NCI-H2029 treated with DMSO at 0.1 percent for 48 hours (cell line): ENCODE results near the gene TMEM132C.

Source experiments
- DNase-seq: peaks from one replicate; lab custom pipeline; 2025; lab: John Stamatoyannopoulos, UW

Gene TMEM132C

DNA sequence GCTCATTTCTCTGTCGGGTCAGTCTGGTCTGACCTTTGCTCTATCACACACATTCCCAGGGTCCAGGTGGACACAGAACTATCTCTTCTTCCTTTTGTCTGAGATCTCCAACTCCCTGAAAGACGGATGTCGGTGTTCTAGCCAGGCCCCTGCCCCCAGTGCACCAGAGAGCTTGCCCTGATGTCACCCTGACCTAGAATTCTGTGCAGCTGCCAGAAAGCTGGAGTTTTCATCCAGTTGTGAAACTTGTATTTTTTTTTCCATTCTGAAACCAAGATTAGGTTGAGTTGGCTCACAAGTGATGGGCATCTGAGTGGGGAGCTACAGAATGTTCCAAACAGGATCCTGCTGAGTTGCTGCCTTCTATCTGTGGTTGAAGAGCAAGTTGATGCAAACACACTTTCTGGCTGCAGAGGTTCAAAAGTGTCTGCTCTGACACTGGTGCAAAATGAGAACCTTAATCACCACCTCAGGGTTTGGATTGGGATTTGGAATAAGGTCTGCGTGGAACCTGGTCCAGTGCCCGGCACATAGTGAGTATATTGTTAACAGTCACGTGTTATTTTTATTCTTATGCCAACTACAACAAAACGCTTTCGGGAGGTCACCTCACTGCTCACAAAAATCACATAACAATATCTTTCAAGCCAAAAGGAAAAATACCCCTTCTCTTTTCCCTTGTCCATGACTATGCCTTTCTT is 345.3 kb downstream of the TMEM132C start:
- DNase-seq, result no peak

DNA sequence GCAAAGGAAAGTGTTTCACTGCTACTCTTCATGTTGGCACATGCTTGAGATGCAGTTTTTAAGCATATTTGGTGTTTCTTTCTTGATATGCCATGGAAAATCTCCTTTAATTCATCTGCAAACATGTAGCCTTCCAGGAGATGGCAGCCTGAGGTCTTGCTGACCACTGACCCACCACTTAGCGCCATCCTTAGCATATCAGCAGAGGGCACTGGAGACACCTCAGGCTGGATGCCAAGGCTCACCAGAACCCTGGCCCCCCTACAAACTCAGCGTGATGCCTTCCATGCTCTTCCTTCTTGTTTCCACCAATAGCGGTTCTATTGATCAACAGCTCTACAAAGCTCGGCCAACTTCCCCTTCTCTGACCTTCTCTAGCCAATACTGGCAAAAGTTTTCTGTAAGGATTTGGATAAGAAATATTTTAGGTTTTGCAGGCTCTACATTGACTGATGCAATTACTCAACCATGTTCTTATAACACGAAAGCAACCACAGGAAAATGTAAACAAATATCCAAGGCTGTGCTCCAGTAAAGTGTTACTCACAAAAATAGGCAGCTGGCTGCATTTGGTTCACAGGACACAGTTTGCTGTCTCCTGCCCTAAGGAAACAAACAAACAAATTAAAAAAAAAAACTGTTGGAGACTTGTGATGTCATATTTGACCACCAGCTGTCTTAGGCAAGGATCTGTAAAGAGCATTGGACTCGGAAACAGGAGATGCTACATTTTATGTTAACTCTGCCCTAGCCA is 347.0 kb downstream of the TMEM132C start:
- no peak for DNase-seq

DNA sequence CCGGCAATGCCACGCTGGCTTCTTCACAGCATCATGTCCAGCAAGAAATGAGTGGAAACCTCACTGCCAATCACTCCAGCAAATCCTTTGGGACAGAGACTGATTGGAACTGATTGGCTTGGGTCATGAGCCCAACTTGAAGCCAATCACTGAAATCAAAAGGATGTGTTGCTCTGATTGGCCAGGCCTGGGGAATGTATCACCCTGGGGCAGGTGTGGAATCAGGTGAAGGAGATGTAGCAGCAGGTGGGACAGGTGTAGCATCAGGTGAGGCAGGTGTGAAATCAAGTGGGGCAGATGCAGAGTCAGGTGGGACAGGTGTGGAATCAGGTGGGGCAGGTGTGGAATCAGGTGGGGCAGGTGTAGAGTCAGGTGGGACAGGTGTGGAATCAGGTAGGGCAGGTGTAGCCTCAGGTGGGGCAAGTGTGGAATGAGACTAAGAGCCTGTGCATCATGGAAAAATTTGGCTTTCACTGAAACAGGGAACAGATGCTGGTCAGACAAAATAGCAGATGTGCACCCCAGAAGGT is 350.4 kb downstream of the TMEM132C start:
- no peak for DNase-seq

DNA sequence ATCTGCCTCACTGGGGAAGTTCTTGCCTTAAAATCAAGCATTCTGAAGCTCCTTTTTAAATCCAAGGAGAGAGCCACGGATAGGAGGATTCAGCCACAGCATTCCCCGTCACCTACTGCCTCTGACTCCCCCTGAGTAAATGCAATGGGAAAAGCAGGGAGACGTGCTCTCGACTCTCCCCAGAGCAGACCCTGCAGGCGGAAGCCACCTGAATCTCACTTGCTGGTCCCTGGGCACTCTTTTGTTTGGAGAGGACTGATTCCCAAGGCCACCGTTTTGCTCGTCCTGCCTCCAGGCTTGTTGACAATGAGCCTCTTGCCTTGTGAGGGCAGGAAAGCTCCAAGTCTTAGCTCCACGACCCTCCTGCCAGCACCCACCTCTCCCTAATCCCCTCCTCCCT is 352.3 kb downstream of the TMEM132C start:
- no peak for DNase-seq

DNA sequence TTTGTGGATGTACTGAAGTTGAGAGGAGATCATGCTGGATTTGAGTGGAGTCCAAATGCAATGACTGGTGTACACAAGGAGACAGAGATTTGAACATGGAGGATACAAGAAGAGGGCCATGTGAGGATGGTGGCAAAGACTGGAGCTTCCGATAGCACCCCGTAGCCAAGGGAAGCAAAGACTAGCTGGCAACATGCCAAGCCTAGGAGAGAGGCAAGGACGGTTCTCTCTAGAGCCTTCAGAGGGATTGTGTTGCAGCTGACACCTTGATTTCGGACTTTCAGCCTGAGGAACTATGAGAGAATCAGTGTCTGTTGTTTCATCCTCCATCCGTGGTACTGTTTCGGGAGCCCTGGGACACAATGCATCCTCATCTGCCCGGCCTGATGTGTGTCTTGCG is 354.3 kb downstream of the TMEM132C start:
- no peak for DNase-seq

DNA sequence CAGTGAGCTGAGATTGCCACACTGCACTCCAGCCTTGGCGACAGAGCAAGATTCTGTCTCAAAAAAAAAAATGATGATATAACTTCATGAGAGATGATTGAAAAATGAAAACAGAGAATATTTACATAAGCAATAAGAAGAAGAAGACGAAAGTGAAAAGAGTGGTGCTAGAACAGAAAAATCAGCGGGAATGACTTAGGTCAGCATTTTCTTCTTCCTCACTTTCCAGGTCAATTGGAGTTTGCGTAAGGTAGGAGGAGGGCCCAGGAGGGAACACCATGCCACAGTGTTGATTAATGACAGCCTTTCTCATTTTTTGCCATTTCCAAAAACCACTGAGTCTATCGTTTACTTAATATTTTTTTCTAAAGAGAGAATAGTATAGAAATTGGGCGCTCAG is 356.8 kb downstream of the TMEM132C start:
- no peak for DNase-seq

DNA sequence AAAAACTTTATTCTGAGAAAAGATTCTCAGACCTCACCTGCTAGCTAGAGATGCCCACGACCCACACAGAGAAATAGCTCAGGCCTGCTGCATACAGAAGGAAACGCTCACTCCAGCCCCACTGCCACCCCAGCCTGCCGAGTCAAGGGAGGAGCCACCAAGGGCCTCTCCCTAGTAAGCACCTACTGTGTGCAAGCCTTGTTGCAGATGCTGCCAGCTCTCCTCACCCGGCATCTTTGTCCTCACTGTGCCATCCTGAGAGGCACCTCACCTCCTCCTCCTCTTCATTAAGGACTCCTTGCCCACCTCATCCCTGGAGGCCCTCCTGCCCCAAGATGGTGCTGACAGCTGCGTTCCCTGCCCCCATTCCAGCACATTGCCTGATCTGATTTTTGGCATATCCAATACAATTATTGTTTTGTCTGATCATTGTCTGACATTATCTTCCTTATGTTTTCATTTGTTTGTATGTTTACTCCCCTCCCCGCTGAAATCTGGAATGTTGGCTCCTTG is 359.9 kb downstream of the TMEM132C start:
- no peak for DNase-seq

DNA sequence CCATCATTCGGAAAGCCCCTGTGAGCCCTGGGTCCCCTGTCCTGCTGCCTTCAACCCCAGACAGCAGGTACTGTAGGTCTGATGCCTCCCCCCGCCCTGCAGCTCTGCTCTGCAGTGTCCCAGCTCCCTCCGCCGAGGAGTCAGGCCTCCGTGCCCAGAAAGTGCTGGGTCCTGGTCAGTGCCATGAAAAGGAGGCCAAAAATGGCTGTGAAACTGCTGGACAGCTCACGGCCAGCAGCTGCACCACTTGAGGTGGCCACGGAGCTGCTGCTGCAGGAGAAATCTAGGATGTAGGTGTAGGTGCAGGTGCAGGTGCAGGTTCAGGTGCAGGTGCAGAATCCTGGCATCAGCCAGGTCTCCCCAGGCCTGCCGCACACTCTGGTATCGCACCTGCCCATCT is 360.7 kb downstream of the TMEM132C start:
- DNase-seq, result no peak

DNA sequence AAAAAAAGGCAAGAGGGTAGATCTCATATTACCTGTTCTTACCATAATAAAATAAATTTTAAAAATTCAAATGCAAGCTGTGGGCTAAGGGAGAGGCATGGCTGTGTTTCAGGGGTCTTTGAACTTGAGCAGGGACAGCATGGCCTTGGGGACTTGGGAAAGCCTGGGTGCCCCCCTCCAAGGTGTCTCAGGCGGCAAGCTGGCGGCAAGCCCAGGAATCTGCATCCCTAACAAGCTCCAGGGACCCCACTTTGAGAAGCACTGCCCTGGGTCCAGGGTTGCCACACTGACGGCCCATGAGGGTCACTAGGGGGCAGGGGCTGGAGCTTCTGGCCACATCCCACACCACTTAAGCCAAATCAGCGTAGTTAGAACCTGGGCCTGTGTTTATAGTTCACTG is 363.0 kb downstream of the TMEM132C start:
- no peak for DNase-seq

DNA sequence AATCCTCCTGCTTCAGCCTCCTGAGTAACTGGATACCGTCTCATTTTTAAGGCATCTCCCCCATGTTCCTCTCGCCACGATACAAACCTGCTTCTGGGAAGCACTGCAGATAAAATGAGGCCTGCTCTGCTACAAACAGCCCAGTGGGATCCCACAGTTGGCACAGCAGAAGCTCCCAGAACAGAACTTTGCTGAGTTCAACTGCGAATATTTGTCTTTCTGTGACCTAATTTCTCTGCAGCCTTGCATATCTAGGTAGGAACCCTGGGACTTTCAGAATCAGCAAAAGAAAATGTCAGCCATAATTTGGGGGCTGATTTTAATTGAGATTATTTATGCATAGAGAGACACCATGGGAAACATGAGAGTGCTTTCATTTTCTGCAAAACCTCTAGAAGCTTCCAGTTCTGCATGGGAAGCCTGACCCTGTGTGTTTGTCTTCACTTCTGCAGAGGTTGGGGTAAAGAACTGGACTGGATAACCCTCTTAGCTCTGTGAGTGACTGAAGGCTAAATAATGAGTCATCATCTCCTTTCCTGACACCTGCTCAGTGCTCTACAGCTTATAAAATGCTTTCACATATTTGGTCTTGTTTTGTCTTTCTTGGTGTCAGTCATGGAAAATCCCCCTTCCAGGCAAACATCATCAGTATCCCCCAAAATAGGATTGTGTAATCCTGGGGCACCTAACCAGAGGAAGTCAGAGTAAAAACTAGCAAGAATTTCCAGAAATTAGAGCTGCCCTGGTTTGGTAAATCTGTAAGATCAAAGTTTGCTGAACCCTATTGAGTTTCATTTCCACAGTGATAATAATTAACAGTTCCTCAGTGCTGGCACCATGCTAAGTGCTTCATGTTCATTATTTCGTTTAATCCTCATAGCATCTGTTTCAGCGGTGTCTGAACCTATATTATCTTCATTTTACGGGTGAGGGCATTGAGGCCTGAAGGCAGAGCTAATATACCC is 371.0 kb downstream of the TMEM132C start:
- DNase-seq, result peak; percentile 17

DNA sequence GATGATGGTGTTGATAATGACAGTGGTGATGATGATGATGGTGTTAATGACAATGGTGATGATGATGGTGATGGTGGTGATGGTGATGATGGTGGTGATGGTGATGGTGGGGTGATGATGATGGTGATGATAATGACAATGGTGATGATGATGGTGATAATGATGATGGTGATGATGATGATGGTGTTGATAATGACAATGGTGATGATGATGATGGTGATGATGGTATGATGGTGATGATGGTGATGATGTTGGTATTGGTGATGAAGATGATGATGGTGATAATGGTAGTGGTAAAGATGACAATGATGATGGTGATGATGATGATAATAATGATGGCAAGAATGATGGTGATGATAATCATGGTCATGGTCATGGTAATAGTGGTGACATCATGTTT is 372.1 kb downstream of the TMEM132C start:
- DNase-seq, result no peak

DNA sequence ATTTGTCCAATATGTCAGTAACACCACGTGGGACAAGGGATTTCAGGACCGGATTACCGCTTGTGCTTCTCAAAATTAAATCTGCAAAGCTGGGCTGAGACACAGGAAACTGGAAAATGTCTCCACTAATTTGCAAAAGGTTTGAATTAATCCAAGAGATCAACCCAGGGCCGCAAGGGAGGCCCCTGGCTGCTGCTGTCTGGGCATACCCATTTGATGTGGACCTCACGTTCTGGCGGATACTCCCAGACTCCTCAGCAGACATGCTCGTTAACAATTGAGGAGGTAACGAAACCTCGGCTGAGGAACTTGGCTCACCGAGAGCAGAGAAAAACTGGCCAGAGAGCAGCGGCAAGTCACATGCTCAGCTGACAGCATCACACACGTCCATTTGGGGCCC is 376.2 kb downstream of the TMEM132C start:
- no peak for DNase-seq

DNA sequence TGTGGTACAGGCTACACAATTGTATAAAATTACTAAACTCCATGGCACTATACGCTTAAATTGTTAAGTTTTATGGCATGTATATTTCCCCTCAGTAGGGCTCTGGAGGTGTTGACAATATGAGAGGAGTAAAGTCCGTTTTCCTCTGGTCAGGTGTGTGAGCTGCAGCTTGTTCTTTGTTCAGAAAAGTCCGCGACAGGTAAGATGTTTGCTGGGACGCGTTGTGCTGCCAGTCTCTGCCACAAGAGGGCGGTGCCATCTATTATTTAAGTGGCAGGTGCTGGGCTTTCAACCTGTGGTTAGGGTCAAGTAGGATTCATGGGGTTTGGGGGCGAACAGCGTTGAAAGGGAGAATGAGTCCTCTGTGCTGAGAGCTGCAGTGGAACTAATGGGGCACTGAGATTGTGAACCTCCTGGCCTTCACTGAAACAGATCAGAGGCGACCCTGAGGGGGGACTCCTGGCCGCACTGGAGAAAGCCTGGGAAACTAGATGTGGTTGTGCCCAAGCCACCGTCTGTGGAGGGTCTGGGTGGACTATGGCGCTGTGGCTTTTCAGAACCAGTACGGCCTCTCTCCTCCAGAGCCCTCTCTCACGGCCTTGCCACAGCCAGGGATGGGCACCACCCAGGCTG is 377.8 kb downstream of the TMEM132C start:
- peak; percentile 44 for DNase-seq

DNA sequence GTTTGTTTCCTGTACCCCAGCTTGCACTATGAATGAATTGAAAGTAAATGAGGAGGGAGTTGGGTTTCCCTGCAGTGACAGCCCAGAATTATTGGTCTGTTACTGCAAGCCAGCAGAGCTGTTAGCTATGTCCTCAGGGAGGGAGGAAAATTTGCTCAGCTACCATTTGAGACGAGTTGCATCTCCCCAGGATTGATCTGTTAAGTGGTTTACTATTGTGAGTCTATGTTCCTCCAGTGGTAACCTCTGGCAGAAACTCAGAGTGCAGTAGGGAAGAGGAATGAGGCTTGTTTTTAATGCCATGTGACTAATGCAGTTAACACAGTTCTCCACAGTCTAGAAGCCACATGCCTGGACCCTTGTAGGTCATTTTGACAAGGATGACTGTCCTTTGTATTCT is 382.9 kb downstream of the TMEM132C start:
- DNase-seq, result no peak

DNA sequence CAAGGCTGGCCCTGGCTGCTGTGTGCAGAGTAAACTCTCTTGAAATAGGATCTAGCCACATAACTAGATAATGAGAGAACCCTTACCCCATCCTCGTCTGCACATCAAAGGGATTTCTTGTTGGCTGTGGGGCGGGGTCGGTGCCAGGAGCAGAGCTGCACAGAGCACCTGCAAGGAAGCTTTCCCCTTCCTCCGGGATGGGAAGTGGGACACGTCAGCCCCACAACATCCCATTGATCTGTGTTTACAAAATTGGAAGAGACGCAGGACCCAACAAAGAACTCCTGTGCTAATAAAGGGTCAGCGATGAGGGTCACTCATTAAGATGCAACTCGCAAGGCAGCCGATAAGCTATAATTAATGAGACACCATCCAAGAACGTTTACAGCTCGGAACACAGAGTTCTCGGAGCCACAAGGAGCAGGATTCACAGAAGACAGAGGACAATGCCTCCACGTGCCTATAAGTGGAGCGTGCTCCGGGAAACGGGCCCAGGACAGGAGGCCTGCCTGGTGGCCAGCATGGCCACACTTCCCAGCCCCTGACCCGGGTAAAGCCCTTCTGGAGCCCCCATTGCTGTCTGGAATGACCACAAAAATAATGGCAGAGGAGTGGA is 385.3 kb downstream of the TMEM132C start:
- DNase-seq, result no peak

DNA sequence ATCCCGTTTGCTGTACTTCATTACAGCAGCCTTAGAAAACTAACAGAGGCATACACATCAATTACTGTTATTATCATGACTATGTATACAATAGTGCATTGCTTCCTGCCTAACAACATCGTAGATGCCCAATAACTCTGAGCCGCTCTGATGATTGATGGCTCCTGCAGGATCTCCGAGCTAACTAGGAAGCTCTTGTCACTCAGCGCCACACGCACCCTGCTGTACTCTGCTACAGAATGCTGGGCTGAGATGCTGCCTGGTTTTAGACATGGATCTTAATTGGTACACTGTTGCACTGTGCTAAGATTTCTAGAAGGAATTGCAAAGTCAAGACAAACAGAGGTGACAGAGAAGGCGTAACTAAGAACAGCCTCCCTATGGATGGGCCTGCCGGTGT is 387.5 kb downstream of the TMEM132C start:
- DNase-seq, result no peak

DNA sequence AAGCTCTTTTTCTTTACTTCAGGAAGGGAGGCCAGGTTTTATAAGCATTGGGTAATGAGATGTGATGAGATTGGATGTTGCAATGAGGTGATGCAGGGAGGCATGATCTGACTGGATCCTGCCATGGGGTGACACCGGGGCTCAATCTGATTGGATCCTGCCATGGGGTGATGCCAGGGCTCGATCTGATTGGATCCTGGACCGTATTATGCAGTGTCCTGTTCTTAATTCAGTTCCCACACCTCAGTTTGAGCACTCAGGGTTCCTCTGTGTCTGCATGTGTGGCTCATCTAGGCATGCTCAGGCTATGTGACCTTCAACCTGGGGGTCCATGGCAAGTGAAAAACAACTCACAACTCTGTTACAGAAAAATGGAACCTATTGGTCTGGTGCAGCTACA is 390.4 kb downstream of the TMEM132C start:
- no peak for DNase-seq

DNA sequence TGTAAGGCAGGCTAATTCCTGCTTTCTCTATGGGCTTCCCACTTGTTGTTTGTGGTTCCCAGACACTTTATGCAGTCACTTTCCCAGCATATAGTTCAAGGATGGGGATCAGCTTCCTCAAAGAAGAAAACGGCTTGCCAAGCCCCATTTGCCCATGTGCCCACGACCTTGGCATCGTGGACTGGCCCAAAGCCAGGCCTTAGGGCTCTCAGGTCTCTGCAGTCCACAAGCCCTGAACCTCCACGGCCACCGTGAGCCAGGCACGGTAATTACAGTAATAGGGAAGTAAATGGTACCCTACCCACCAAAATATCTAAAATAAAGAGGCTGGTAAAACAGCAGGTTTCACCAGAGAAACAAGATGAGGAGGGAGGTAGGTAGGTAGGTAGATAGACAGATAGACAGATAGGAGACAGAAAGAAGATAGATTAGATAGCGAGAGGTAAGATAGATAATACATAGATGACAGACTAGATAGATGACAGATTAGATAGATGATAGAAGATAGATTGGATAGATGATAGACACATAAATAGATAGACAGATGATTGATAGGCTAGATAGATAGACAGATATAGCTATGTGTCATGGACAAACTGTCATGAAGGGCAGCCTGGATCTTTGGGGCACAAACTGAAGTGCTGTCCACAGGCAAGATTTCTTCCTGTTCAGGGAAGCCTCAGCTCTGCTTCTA is 393.7 kb downstream of the TMEM132C start:
- DNase-seq, result peak; percentile 45

DNA sequence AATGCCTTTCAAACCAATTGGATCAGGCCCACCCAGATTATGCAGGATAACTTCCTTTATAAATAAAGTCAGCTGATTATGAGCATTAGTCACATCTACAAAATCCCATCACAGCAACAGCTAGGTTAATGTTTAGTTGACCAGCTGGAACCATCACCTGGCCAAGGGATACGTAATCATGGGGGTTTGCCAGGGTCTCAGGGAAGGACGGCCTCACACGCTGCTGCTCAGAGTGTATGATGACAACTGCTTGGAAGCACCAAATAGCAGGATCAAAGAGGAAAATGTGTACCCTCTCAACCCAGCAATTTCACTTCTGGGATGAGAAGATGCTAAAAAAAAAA is 394.2 kb downstream of the TMEM132C start:
- peak; percentile 80 for DNase-seq

DNA sequence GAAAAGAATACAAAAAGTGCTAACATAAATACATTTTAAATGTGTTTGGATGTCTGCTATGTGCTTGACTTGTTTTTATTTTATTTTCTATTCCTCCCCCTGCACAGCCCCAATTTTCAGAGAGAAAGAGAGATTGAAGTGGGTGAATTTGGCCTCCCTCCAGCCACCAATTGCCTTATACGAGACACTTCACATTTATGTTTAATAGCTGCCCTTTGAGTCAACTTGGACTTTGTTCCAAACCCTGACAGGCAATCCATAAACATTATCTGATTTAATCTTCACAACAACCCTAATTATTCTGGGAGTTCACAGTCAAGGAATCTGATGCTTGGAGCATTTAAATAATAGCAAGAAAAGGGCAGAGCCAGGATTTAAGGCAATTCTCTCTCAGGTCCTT is 395.1 kb downstream of the TMEM132C start:
- DNase-seq, result peak; percentile 58

DNA sequence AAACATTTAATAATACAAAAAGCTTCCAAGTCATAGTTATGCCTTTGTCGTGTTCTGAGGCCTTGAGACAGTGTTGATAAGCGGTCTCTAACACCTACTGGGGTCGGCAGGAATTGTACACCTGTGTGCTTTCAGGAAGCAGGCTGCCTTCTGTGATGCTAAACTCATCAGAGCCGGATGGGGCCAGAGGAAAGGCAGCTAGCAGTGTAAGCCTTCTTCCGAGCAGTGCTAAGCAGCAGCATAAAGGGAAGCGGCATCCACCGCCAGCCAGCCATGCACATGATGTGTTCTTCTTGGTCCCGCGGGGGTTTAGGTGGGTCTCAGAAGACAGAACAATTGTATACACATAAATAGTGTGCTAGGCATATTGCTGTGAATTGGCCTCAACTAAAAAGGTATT is 397.5 kb downstream of the TMEM132C start:
- no peak for DNase-seq
